Stimulated activated CD4-positive, alpha-beta T cell treated with anti-CD3 and anti-CD28 coated beads, TNF-alpha, amount 100 ng/mL, for 24 hours (primary cell): ENCODE results near the gene TMEM115.

Source experiments
- DNase-seq, 3 experiments: peaks; one replicate each; pipeline ENCODE4 v3.0.0-alpha.2; 2020; ENCODE audit warnings: low read depth in 3 of 3

Gene TMEM115, protein sequence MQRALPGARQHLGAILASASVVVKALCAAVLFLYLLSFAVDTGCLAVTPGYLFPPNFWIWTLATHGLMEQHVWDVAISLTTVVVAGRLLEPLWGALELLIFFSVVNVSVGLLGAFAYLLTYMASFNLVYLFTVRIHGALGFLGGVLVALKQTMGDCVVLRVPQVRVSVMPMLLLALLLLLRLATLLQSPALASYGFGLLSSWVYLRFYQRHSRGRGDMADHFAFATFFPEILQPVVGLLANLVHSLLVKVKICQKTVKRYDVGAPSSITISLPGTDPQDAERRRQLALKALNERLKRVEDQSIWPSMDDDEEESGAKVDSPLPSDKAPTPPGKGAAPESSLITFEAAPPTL

DNA sequence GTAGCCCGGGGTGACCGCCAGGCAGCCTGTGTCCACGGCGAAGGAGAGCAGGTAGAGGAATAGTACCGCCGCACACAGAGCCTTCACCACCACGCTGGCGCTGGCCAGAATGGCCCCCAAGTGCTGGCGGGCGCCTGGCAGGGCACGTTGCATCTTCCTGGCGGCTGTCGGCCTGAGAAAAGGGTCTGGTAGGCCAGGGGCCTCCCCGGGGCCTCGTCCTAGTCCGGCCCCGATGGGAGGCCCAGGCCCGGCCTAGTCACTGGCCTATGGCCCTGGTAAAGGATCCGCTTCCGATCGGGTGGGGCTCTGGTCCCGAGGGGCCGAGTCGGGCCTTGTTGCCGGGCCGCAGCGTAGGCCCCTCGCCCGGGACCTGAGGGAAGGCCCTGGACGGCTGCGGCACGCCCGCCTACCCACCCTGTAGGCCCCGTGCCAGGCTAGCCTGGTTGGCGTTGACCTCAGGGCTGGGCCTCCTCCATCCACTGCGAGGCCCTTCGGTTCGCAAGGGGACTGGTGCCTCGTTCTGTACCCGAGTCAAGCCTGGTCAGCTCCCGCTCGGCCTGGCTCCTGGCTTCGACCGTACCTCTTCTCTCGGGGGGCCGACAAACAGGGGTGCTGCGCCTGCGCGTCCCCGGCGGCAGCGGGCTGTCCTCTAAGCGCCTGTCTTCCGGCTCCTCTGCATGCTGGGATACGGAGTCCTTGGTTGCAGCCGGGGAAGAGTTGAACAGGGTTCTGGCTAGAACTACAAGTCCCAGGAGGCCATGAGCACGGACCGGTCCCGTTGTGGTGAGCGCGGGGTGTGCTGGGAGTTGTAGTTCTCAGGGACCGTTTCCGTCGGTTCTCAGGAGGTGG lies at the start of gene TMEM115:
TSS of gene TMEM115 (minus strand) at position 611 of the 849 bp plus-strand sequence. CDS start at position 153, 458 bp downstream.
- DNase-seq: peak; percentile 87 to 95 (median 94)

GRCh38 chr3:50408443-50408944 lies 49.2 kb upstream of the TMEM115 start:
- no peak for DNase-seq

GRCh38 chr3:50406487-50406886 lies 47.2 kb upstream of the TMEM115 start:
- DNase-seq: no peak

DNA sequence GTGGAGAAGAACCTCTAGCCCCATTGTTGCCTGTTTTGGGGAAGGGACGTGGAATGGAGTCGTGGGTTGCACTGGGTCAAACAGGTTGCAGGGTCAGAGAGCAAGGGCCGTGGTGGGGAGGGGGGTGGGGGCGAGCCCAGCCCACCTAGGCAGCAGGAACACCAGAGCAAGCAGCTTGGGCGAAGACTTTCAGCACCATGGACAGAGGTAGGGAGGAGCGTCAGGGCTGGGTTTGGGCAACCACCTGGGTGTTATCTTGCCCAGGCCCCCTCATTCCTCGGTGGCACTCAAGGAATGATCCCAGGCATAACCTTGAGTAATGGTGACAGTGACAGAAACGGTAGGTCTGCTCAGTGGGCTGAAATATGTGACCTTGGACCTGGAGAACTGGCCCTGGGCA lies 45.9 kb upstream of the TMEM115 start:
- no peak for DNase-seq

GRCh38 chr3:50401978-50402595 lies 42.8 kb upstream of the TMEM115 start:
- DNase-seq: no peak

DNA sequence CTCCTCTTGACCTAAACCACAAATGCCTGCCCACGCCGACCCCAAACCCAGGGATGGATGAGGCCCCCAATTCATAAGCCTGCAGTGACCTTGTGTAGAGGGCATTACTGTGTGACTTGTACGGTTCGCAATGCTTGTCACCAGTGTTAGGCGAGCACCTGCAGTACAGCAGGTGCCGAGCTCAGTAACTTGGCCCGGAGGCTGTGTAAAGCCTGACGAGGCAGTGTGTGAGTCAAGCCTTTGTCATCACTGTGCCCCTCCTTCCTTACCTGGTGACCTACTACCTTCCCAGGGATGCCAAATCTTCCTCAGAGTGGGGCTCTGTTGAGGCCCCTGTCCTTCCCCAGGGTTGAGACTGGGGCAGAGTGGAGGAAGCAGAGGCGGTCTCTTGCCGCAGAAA lies 37.2 kb upstream of the TMEM115 start:
- DNase-seq: no peak

- no peak for DNase-seq
Observed at GRCh38 chr3:50395070-50395860, 35.9 kb upstream of the TMEM115 start.

DNA sequence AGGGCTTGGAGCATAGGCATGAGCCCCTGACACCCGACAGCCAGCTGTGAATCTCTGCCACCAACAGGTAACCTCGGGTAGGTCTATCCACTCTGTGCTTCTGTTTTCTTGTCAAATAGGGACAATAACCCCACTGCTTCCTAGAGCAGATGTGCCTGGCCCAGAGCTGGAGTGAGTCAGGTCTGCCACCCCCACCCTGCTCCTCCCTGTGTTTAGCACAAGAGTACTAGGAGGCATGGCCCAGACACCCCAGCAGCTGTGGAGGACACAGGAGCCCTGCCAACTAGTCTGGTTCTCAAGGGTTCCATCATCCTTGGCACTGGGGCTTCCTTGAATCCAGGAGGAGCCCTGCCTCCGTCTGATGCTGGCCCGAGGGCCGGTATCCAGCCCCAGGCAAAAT lies 33.7 kb upstream of the TMEM115 start:
- no peak for DNase-seq

GRCh38 chr3:50392101-50392715 lies 32.9 kb upstream of the TMEM115 start:
- DNase-seq: no peak

DNA sequence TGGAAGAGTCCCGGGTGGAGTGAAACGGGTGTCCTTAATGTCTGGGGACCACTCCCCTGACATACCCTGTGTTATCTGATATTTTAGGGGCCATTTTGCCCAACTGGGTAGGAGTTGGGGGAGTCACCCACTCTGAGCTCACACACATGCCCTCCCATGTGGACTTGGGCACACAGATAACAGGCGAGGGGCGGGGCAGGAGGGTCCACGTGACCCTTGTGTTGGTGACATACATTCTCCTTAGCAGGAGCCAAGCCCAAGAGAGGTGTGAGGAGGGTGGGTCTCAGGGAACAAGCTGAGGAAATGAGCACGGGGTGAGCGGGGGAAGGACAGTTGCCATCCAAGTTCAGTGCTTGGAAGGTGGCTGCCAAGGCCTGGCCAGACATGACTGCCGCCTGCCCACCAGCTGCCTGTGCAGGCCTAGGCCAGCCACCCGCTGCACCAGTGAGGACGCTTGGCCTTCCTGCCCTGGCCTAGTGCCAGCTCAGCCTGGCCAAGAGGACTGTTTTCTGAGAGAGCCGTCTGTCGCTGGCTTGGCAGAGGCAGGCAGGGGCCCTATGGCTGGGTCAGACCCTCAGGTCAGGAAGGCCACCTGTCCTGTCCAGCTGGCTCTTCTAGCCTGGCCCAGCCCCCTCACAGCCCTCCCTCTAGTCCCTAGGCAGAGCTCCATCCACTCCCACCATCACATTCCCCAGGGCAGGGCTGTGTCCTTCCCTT lies 31.3 kb upstream of the TMEM115 start:
- no peak for DNase-seq

- no peak for DNase-seq
Observed at GRCh38 chr3:50389414-50389767, 30.1 kb upstream of the TMEM115 start.

DNA sequence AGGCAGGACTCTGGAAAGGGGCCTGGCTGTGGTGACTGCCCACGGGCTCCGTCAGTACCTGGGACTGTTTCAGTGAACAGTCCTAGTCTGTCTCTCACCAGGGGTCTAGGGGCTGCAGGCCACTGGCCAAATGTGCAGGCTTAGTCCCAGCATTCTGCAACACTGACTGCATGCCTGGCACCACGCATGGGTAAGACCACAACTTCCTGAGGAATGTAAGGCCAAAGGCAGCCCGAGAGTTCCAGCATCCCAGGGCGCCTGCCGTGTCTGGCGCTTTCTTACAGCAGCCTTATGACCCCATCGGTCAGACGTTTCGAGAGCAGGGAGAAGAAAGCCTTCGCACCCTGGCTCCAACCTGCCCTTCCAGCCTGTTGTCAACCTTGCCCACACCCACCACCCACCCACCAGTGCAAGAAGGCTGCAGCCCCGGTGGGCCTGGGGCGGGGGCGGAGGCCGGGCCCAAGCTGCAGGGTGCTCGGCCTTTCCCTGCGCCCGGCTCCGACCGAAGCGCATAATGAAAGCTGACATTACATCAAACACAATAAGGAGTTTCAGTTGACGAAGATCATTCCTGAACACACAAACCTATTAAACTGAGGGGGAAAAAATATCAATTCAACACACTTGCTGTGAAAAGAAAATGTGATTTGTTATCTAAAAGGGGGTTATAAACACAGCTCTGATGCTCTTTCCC lies 29.5 kb upstream of the TMEM115 start:
- no peak for DNase-seq

- no peak for DNase-seq
Observed at GRCh38 chr3:50388016-50388719, 28.8 kb upstream of the TMEM115 start.

DNA sequence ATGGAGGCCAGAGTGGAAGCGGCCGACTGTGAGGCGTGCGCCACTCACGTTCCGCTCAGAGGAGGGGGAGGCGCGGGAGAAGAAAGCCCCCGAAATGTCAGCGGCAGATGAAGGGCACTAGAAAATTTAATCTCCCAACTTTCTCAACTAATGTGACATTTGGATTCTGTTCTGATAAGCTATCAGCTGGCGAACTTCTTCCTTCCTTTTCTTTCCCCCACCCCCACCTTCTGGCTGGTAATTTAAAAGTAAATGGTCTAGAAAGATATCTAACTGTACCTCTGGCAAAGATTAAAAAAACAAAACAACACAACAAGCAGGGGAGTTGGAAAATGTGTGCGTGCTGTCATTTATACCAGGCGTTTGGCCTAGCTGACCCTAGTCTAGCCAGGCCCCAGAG lies 26.4 kb upstream of the TMEM115 start:
- no peak for DNase-seq

DNA sequence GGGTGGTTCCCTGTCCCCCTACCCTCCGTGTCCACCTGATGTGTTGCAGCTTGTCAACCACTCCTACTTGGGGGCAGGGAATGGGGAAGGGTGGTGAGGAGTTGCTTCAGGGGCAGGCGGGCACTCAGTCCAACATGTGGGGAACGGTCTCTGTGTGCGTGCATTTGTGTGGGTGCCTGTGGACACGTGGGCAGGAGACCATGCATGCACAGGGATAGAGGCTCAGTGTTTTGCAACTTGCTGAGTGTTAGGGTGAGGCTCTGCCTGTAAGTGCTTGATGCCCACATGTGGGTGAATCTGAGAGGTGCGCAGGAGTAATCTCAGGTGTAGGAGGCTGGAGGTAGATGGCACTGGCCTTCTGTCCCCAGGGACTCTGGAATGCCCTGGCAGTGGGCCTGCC lies 24.4 kb upstream of the TMEM115 start:
- no peak for DNase-seq

DNA sequence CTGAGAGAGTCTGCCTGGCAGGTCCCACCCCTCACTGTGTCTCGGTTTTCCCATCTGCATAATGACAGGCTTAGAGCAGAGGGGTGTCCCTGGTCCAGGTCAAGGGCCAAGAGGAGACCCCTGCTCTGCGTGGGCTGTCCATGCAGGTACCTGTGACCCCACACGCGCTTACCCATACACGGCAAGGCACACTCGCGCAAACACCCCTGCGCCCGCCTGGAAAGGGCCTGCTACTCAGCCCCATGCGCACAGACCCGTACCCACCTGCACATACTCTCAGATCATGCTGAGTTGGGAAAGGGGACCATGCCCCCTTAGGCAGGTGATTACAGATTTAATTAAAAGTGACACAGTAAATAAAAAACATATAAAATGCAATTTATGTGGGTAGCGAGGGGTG lies 23.4 kb upstream of the TMEM115 start:
- no peak for DNase-seq

- no peak for DNase-seq
Observed at GRCh38 chr3:50381383-50381782, 22.1 kb upstream of the TMEM115 start.

GRCh38 chr3:50380405-50381085 lies 21.2 kb upstream of the TMEM115 start:
- DNase-seq: no peak

DNA sequence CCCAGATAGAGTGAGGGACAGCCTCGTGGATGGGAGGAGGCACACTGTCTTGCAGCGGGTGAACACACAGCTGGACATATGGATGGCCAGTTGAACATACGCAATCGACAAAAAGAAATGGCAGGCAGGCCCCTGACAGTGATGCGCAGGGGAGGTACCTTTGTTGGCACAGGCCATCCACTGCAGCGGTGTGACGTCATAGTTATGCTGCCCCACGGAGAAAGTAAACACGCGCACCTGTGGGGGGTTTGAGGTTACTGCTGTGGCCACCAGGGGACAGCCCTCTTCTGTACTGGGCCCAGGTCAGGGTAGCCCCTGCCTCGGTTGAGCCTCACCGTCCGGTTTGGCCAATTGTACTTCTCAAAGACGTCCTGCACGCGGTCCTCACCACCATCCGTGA lies 19.4 kb upstream of the TMEM115 start:
- no peak for DNase-seq
